ENCODE measurements around the gene NCCRP1. TPM values are rescaled to one million over a fixed set of nuclear protein-coding genes. Genes with fewer than 3 reads are reported as not detected.

Gene NCCRP1
- total RNA-seq = not detected in 2 replicates

DNA sequence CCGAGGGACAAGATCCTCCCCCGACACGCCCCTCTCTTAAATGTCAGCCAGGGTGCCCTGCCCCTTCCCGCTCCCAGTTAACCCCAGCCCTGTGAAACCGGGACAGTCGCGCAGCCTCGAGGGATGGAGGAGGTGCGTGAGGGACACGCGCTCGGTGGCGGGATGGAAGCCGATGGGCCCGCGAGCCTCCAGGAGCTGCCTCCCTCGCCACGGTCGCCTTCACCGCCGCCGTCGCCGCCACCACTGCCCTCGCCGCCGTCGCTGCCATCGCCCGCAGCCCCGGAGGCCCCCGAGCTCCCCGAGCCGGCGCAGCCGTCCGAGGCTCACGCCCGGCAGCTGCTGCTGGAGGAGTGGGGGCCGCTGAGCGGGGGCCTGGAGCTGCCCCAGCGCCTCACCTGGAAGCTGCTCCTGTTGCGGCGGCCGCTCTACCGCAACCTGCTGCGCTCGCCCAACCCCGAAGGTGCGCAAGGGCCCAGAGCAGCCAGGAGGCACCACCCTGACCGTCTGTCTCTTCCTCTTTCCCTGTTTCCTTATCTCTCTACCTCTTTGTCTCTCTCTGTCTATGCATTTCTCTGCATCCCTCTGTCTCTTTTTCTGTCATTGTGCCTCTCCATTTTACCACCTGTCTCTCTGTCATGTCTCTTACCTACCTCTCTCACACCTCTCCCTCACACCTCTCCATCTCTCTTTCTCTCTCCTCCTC lies at the start of gene NCCRP1:
Gene NCCRP1, plus strand, starts transcription at position 105 of the 703 bp plus-strand sequence. Its CDS starts 19 bp downstream, at position 124.
- intact Hi-C loops (cut with micrococcal nuclease) = no loop called here

DNA sequence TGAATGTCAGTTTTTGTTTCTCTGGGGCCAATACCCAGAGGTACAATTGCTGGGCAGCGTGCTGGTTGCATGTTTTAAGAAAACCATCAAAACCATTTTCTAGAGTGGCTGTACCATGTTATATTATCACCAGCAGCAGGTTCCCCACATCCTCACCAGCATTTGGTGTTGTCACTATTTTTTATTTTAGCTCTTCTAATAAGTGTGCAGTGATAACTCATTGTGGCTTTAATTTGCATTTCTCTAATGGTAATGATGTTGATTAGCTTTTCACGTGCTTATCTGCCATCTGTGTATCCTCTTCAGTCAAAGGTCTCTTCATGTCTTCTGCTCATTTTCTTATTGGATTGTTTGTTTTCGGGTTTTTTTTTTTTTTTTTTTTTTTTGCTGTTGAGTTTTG lies 49.3 kb upstream of the NCCRP1 start:
- intact Hi-C loops (cut with micrococcal nuclease) = no loop called here

- intact Hi-C loops (cut with micrococcal nuclease) = no loop called here
Measured at GRCh38 chr19:39148939-39149529, 47.7 kb upstream of the NCCRP1 start.

- intact Hi-C loops (cut with micrococcal nuclease) = no loop called here
Measured at GRCh38 chr19:39150235-39150634, 46.5 kb upstream of the NCCRP1 start.

DNA sequence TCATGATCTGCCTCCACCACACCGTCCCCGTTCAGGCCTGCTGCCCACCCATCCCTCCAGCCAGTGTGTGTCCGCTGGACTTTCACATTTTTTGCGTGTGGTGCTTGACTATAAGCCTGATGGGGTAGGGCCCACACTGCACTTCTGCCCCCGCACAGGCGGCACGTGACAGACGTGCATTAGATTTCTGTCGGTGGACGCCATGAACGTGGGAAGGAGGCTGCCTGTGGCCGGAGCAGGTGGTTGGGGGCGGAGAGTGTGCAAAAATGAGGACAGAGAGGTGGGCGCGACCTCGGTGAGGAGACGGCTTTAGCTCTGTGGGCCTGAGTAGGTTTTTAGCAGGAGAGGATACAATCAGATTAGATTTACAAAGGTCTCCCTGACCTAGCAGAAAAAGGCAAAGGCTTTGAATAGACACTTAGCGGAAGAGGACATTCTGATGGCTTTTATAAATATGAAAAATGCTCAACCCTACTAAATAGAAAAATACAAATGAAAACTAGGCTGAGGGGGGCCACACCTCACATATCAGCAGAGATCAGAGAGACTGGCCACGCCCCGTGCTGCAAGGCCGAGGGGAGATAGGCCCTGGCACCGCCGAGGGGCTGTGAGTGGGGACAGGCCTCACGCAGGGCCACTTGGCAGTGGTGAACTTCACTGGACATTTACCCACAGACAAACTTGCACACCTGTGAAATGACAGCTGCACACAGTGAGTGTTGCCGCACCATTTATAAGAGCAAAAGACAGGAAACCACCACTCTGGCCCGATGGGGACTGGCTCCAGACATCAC lies 45.8 kb upstream of the NCCRP1 start:
- intact Hi-C loops (cut with micrococcal nuclease) = no loop called here

DNA sequence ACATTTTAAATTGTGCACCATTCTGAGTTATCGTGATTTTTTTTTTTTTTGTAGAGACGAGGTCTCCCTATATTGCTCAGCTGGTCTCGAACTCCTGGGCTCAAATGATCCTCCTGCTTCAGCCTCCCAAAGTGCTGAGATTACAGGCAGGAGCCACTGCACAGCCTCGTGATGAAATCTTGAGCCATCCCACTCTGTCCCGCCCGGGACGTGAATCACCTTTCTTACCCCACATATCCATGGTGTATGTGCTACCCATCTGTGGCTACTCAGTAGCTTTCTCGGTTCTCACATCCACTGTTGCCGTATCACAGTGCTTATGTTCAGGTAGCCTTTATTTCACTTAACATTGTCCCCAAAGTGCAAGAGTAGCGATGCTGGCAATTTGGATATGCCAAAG lies 44.7 kb upstream of the NCCRP1 start:
- intact Hi-C loops (cut with micrococcal nuclease) = no loop called here

- intact Hi-C loops (cut with micrococcal nuclease) = no loop called here
Measured at GRCh38 chr19:39154100-39154628, 42.6 kb upstream of the NCCRP1 start.

DNA sequence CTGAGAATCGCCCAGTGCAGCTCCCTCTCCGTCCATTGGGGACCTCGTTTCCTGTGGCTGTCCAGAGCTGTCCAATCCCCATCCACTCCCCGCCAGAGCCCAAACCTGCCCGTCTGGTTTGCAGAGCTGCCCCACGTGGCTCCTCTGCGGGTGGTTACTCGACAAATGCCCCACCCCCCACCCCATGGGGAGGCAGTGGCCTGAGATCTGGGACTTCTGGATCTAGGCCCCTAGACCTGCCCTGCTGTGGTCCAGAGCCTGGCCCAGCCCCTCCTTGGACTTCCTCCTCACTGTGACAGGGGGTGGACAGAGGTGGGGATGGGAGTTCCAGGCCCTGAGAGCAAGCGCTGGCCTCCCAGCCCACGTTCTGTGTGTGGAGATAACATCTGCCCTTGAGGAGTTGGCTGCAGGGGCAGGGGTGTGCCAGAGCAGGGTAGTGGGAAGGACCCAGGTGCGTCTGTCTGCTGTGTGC lies 42.1 kb upstream of the NCCRP1 start:
- intact Hi-C loops (cut with micrococcal nuclease) = no loop called here

DNA sequence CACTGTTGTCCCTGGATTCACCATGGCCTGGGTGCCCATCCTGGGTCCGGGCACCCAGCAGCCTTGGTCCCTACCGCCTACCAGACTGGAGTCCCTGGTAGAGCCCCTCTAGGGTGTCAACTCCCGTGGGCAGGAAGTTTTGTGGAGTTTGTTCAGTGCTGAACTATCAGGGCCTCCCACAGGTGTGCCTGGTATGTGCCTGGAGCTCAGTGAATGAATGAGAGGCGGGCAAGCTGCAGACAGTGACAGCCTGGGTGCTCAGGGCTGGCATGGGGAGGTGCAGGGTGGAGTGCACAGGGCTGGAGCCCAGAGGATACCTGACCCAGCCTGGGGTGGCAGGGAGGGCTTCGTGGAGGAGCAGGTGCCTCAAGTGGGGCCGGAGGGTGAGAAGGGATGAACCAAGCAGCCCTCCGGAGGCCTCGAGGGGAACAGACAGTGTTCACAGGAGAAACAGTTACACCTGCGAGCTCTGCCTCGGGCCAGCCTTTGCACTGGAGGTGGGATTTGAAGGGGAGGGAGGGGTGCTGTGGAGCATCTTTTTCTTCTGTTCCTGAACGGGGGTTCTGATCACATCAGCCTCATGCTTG lies 41.6 kb upstream of the NCCRP1 start:
- intact Hi-C loops (cut with micrococcal nuclease) = no loop called here

GRCh38 chr19:39155741-39156140 lies 41.0 kb upstream of the NCCRP1 start:
- intact Hi-C loops (cut with micrococcal nuclease) = no loop called here

- intact Hi-C loops (cut with micrococcal nuclease) = no loop called here
Measured at GRCh38 chr19:39156326-39157230, 40.2 kb upstream of the NCCRP1 start.

GRCh38 chr19:39157275-39157996 lies 39.3 kb upstream of the NCCRP1 start:
- intact Hi-C loops (cut with micrococcal nuclease) = no loop called here

DNA sequence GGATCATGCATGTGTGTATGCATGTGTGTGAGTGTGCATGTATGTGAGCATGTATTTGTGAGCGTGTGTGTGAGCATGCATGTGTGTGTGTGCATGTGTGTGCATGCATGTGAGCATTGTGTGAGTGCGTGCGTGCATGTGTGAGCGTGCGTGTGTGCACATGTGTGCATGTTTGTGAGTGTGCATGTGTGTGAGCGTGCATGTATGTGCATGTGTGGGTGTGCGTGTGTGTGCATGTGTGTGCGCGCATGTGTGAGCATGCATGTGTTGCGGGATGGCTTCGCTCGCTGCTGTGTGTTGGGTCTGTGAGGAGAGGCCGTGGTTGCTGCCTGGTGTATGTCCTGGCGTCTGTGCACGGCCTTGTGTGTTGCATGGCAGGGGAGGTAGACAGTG lies 38.8 kb upstream of the NCCRP1 start:
- intact Hi-C loops (cut with micrococcal nuclease) = no loop called here

DNA sequence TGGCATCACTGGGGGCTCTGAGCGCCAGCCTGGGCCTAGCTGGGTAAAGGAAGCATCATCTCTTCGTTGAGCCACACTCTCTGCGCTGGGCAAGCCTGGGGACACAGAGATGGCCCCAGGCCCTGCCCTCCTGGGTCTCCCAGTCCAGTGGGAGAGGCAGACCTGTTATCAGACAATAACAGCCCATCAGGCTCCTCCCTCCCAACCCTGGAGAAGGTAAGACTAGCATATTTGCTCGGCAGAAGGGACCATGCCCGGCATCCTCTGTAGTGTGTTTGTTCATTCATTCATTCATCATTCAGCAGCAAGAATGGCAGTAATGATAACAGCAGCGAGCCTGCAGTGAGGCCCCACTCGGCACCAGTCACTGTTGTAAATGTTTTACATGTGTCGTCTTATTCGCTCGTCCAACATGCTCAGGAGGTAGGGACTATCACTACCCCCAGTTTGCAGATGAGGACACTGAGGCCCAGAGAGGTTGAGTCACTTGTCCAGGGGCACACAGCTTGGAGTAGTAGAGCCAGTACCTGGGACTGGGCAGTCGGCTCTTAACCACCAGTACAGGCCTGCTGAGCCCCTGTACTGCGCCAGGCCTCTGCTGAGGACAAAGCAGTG lies 38.0 kb upstream of the NCCRP1 start:
- intact Hi-C loops (cut with micrococcal nuclease) = no loop called here

GRCh38 chr19:39160523-39160861 lies 36.3 kb upstream of the NCCRP1 start:
- intact Hi-C loops (cut with micrococcal nuclease) = no loop called here

- intact Hi-C loops (cut with micrococcal nuclease) = no loop called here
Measured at GRCh38 chr19:39160889-39161672, 35.7 kb upstream of the NCCRP1 start.

DNA sequence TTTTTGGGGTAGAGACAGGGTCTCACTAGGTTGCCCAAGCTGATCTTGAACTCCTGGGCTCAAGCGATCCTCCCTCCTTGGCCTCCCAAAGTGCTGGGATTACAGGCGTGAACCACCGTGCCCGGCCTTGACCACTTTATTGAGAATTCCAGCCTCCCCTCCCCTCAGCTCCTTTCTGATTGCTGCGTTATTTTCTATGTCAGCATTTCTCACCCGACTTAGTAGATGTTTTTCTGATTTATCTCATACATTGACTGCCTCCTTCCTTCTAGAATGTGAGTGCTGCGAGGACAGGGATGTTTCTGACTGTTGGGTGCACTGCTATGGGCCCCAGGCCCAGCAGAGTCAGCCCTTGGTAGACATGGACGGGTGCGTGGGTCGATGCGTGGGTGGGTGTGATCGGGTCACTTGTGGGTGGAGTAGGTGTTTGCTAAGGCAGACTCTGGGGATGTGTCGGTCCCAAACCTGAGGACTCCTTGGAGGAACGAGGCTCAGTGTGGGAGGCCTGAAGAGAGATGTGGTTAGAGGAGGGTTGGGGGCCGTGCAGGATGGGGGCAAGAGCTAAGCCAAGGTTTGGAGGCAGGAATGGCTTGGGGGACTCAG lies 34.2 kb upstream of the NCCRP1 start:
- intact Hi-C loops (cut with micrococcal nuclease) = no loop called here

DNA sequence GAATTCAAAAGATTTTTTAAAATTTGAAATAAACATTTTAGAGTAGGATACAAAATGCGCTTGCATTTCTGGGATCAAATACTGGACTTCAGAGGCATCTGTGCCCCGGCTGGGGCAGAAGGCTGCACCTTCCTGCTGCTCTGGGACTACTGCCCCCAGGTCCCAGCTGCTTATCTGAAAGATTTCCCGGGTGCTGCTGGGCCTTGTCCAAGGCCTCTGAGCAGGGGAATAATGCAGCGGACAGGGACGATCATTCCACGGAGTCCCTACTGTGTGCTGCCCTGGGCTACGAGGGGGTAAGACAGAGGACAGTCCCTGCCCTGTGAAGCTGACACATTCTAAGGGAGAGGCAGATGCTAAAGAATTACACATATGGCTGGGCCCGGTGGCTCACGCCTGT lies 33.1 kb upstream of the NCCRP1 start:
- intact Hi-C loops (cut with micrococcal nuclease) = no loop called here
